Measurements from ENCODE around the gene SHLD2. TPM values are rescaled to one million over a fixed set of nuclear protein-coding genes. Genes with fewer than 3 reads are reported as not detected.

The SHLD2 gene
- total and polyA plus RNA-seq, 2 of the 13 experiments (the other 11 are each of a cell fraction or from before 2014, with no cell fraction given), result 25.7 to 53.7 TPM

DNA sequence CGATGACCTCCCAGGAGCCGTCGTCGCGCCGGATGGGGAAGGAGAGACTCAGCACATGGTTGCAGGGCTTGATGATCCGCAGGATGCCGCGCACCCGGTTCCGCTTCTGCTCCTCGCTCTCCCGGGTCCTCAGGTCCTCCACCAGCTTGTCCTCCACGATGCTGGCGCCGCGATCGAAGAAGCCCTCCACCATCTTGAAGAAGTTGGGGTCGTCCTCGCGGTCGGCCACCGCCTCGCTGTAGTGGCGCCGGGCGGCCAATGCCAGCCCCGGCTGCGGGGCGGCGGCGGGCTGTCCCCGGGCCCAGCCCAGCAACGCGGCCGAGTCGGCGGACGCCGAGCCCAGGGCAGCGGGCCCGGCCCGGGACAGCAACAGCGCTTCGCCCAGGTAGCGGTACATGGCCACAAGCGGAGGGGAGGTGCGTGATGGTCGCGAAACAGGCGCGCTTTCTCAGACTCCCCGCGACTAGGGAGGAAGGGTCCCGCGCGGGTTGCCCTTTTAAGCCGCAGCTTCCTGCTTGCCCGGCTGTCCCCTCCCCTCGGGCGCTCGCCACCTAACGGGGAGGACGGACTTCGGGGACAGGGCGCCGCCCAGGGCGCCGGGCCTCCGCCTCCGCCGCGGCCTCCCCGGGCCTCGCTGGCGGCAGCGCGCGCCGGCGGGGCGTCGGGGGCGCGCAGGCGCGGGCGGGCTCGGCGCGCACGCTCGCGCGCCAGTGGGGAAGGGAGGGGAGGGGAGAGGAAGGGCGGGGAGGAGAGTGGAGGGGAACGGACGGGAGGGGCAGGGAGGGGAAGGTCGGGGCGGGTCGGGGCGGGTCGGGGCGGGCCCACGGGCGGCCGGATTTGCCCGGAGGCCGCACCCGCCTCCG is at the start of gene SHLD2, which contains the start of gene GLUD1 (continued):
- TF ChIP-seq, protein P1, sequence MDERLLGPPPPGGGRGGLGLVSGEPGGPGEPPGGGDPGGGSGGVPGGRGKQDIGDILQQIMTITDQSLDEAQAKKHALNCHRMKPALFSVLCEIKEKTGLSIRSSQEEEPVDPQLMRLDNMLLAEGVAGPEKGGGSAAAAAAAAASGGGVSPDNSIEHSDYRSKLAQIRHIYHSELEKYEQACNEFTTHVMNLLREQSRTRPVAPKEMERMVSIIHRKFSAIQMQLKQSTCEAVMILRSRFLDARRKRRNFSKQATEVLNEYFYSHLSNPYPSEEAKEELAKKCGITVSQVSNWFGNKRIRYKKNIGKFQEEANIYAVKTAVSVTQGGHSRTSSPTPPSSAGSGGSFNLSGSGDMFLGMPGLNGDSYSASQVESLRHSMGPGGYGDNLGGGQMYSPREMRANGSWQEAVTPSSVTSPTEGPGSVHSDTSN (CRISPR knock-in tag; IDR thresholded peaks at IDR 0.05), result no peak
- no peak for TF ChIP-seq ZBTB8A (CRISPR knock-in tag; IDR thresholded peaks at IDR 0.05; ENCODE audit: borderline replicate concordance, low read depth)
- no peak for TF ChIP-seq ZNF850 (CRISPR knock-in tag; conservative IDR thresholded peaks at IDR 0.05)
- TF ChIP-seq ZNF441 (CRISPR knock-in tag; IDR thresholded peaks at IDR 0.05; ENCODE audit: borderline replicate concordance), result peak; percentile 62; the same call in 1 of the 2 replicates
- no peak for TF ChIP-seq ZNF34 (CRISPR knock-in tag; IDR thresholded peaks at IDR 0.05; ENCODE audit: borderline replicate concordance)
- TF ChIP-seq ZNF615 (CRISPR knock-in tag; IDR thresholded peaks at IDR 0.05; ENCODE audit: borderline replicate concordance), result no peak
- TF ChIP-seq CAMTA2 (CRISPR knock-in tag; IDR thresholded peaks at IDR 0.05; ENCODE audit: borderline replicate concordance), result no peak
- 0 out of 2 replicates have a peak, but pooled peaks have one; percentile 38 for TF ChIP-seq KLF15 (CRISPR knock-in tag; IDR thresholded peaks at IDR 0.05; ENCODE audit: borderline replicate concordance)
- TF ChIP-seq, protein P2, sequence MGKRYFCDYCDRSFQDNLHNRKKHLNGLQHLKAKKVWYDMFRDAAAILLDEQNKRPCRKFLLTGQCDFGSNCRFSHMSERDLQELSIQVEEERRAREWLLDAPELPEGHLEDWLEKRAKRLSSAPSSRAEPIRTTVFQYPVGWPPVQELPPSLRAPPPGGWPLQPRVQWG (CRISPR knock-in tag; IDR thresholded peaks at IDR 0.05; ENCODE audit: borderline replicate concordance, low read depth), result no peak
- TF ChIP-seq KLF11 (CRISPR knock-in tag; IDR thresholded peaks at IDR 0.05), result no peak
- peak; percentile 31; the same call in 1 of the 2 replicates for TF ChIP-seq BORCS8-MEF2B (CRISPR knock-in tag; IDR thresholded peaks at IDR 0.05)
- TF ChIP-seq, protein P3, sequence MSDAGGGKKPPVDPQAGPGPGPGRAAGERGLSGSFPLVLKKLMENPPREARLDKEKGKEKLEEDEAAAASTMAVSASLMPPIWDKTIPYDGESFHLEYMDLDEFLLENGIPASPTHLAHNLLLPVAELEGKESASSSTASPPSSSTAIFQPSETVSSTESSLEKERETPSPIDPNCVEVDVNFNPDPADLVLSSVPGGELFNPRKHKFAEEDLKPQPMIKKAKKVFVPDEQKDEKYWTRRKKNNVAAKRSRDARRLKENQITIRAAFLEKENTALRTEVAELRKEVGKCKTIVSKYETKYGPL (CRISPR knock-in tag; IDR thresholded peaks at IDR 0.05), result no peak
- TF ChIP-seq, protein P4, sequence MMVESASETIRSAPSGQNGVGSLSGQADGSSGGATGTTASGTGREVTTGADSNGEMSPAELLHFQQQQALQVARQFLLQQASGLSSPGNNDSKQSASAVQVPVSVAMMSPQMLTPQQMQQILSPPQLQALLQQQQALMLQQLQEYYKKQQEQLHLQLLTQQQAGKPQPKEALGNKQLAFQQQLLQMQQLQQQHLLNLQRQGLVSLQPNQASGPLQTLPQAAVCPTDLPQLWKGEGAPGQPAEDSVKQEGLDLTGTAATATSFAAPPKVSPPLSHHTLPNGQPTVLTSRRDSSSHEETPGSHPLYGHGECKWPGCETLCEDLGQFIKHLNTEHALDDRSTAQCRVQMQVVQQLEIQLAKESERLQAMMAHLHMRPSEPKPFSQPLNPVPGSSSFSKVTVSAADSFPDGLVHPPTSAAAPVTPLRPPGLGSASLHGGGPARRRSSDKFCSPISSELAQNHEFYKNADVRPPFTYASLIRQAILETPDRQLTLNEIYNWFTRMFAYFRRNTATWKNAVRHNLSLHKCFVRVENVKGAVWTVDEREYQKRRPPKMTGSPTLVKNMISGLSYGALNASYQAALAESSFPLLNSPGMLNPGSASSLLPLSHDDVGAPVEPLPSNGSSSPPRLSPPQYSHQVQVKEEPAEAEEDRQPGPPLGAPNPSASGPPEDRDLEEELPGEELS (CRISPR knock-in tag; IDR thresholded peaks at IDR 0.05), result no peak
- TF ChIP-seq, protein P5, sequence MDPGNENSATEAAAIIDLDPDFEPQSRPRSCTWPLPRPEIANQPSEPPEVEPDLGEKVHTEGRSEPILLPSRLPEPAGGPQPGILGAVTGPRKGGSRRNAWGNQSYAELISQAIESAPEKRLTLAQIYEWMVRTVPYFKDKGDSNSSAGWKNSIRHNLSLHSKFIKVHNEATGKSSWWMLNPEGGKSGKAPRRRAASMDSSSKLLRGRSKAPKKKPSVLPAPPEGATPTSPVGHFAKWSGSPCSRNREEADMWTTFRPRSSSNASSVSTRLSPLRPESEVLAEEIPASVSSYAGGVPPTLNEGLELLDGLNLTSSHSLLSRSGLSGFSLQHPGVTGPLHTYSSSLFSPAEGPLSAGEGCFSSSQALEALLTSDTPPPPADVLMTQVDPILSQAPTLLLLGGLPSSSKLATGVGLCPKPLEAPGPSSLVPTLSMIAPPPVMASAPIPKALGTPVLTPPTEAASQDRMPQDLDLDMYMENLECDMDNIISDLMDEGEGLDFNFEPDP (CRISPR knock-in tag; conservative IDR thresholded peaks at IDR 0.05), result no peak
- TF ChIP-seq ZNF747 (CRISPR knock-in tag; IDR thresholded peaks at IDR 0.05; ENCODE audit: borderline replicate concordance), result no peak
- TF ChIP-seq KLF9 (CRISPR knock-in tag; IDR thresholded peaks at IDR 0.05; ENCODE audit: low read depth), result no peak
- TF ChIP-seq RFXAP (CRISPR knock-in tag; IDR thresholded peaks at IDR 0.05; ENCODE audit: borderline replicate concordance), result no peak; the same call in 1 of the 2 replicates
- no peak for TF ChIP-seq FOXP1 (IDR thresholded peaks at IDR 0.05)
- TF ChIP-seq FOXP1 (CRISPR knock-in tag; IDR thresholded peaks at IDR 0.05), result no peak
- no peak for TF ChIP-seq ZNF124 (CRISPR knock-in tag; IDR thresholded peaks at IDR 0.05)
- TF ChIP-seq MYNN (CRISPR knock-in tag; IDR thresholded peaks at IDR 0.05; ENCODE audit: low read depth), result no peak
- TF ChIP-seq PITX1 (CRISPR knock-in tag; IDR thresholded peaks at IDR 0.05), result no peak; the same call in 1 of the 2 replicates
- TF ChIP-seq SKI (IDR thresholded peaks at IDR 0.05; ENCODE audit: partially characterized antibody), result peak; percentile 45
- TF ChIP-seq, protein P6, sequence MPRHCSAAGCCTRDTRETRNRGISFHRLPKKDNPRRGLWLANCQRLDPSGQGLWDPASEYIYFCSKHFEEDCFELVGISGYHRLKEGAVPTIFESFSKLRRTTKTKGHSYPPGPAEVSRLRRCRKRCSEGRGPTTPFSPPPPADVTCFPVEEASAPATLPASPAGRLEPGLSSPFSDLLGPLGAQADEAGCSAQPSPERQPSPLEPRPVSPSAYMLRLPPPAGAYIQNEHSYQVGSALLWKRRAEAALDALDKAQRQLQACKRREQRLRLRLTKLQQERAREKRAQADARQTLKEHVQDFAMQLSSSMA (CRISPR knock-in tag; IDR thresholded peaks at IDR 0.05), result no peak
